Keratinocyte (primary cell): ENCODE data around the gene EMX1. TPM values are rescaled to one million over a fixed set of nuclear protein-coding genes. Genes with fewer than 3 reads are reported as not detected.

Experiments used
- DNase-seq: peaks from one replicate; pipeline ENCODE4 v3.0.0-alpha.2; 2011; ENCODE audit warnings: low read depth, missing footprints, low spot score
- FAIRE-seq: peaks from 2 replicates; lab custom pipeline; 2011; peaks lifted over from hg19 to GRCh38; lab: Jason Lieb, UNC
- H2AFZ ChIP-seq: 2 replicates; pipeline ENCODE4 v1.6.0; 2012; ENCODE audit warnings: low read length, control low read depth, inconsistent platforms; ENCODE audit not compliant: control insufficient read depth
- H3K27ac ChIP-seq: 2 replicates; pipeline ENCODE4 v1.5.1; 2011; ENCODE audit warnings: low read length; ENCODE audit not compliant: control insufficient read depth, insufficient read depth
- H3K27me3 ChIP-seq: 3 replicates; pipeline ENCODE4 v1.6.0; 2011; ENCODE audit warnings: low read length; ENCODE audit not compliant: control insufficient read depth, insufficient read depth; ENCODE audit errors: extremely low read depth
- H3K36me3 ChIP-seq, 2 experiments: 2 replicates in 1 of 2; 3 replicates in 1 of 2; pipeline ENCODE4 v1.5.1; 2011; ENCODE audit warnings: low read length in 2 of 2, mild to moderate bottlenecking in 1 of 2; ENCODE audit not compliant: control insufficient read depth in 2 of 2, insufficient read depth in 2 of 2; ENCODE audit errors: extremely low read depth in 1 of 2
- H3K4me1 ChIP-seq: 3 replicates; pipeline ENCODE4 v1.5.1; 2011; ENCODE audit warnings: low read length; ENCODE audit not compliant: control insufficient read depth, insufficient read depth; ENCODE audit errors: extremely low read depth
- H3K4me2 ChIP-seq: 3 replicates; pipeline ENCODE4 v1.6.0; 2011; ENCODE audit warnings: low read depth, low read length; ENCODE audit not compliant: control insufficient read depth, insufficient read depth; ENCODE audit errors: extremely low read depth
- H3K4me3 ChIP-seq, 3 experiments: fragments of 200-600 bp in 1 of 3; sonication (generic) in 1 of 3; 2 replicates in 2 of 3; 3 replicates in 1 of 3; pipeline ENCODE4 v1.5.1; 2011 to 2016; ENCODE audit warnings: low read length in 3 of 3, mild to moderate bottlenecking in 3 of 3, control low read depth in 2 of 3, inconsistent platforms in 1 of 3, low read depth in 1 of 3, mixed read lengths in 1 of 3, mixed run types in 1 of 3, moderate library complexity in 1 of 3; ENCODE audit not compliant: control insufficient read depth in 2 of 3, insufficient read depth in 2 of 3; ENCODE audit errors: extremely low read depth in 1 of 3
- H3K79me2 ChIP-seq: 2 replicates; pipeline ENCODE4 v1.6.0; 2012; ENCODE audit warnings: low read length; ENCODE audit not compliant: control insufficient read depth, insufficient read depth
- H3K9ac ChIP-seq: 3 replicates; pipeline ENCODE4 v1.6.0; 2011; ENCODE audit warnings: low read length; ENCODE audit not compliant: control insufficient read depth, insufficient read depth; ENCODE audit errors: extremely low read depth
- H3K9me1 ChIP-seq: 3 replicates; pipeline ENCODE4 v1.6.0; 2011; ENCODE audit warnings: low read length; ENCODE audit not compliant: control insufficient read depth, insufficient read depth; ENCODE audit errors: extremely low read depth
- H3K9me3 ChIP-seq: 2 replicates; pipeline ENCODE4 v1.5.1; 2012; ENCODE audit warnings: low read depth, low read length; ENCODE audit not compliant: control insufficient read depth
- H4K20me1 ChIP-seq: 3 replicates; pipeline ENCODE4 v1.6.0; 2011; ENCODE audit warnings: low read length; ENCODE audit not compliant: control insufficient read depth, insufficient read depth; ENCODE audit errors: extremely low read depth
- CTCF ChIP-seq, 3 experiments: IDR thresholded peaks in 1 of 3; conservative IDR thresholded peaks in 1 of 3; optimal IDR thresholded peaks in 1 of 3; 2 replicates in 2 of 3; 3 replicates in 1 of 3; pipeline versions ENCODE3 to v1.5.1; 2011; ENCODE audit warnings: low read length in 3 of 3, mild to moderate bottlenecking in 3 of 3, moderate library complexity in 2 of 3, control low read depth in 1 of 3, inconsistent platforms in 1 of 3; ENCODE audit not compliant: insufficient read depth in 2 of 3; ENCODE audit errors: extremely low read depth in 1 of 3
- EZH2 ChIP-seq: IDR thresholded peaks from one replicate; pipeline ENCODE4 v1.6.1; 2012; ENCODE audit warnings: inconsistent platforms, mild to moderate bottlenecking, low read length, moderate library complexity
- dilution Hi-C: fragments of 300-500 bp; cut with MboI; formaldehyde crosslinking; loops from one replicate; pipeline ENCODE4 v1.7.0; 2020; ENCODE audit warnings: low sequenced_read_pairs; ENCODE audit not compliant: extremely low pct_ligation_motif_present
- polyA plus RNA-seq, 5 experiments: library from polyadenylated mRNA; depleted of rRNA in 3 of 5; stranded (reverse) in 3 of 5; stranded (forward) in 1 of 5; unstranded in 1 of 5; fragments of >200 nt; gene quantifications; 1 replicate in 1 of 5; 2 replicates in 3 of 5; 3 replicates in 1 of 5; pipeline versions ENCODE4 v1.2.1 to v1.2.3, GENCODE V29; 2011 to 2012; ENCODE audit warnings: missing spikeins in 2 of 5, low read depth in 1 of 5, low replicate concordance in 1 of 5

The EMX1 gene
- polyA plus RNA-seq, 1 donor (not counting 4 experiments of a cell fraction or from before 2014, with no cell fraction given): not detected

DNA sequence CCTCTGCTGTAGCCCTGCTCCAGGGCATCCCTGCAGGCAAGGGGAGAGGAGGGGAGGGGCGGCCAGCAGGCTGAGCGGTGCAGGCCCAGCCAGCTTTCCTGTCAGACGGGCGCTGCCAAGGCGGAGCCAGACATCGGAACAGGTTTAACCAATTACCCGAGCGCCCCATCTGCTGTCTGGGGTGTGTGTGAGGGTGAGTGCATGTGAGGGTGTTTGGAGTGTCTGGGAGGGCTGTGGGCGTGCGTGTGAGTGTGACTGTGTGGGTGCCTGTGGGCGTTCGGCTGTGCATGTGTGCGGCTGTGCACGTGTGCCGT is 20.0 kb downstream of the EMX1 start:
- Histone ChIP-seq H4K20me1 (no peaks in the 10 kb centered on the region), H3K27me3 (peaks cover 33% of the 10 kb centered on the region), H3K79me2 (no peaks in the 10 kb centered on the region), H3K4me3 (no peak overlapping the region), H3K9ac (no peak overlapping the region), H3K36me3 (no peaks in the 10 kb centered on the region), H2AFZ (no peak overlapping the region), H3K9me1 (no peaks in the 10 kb centered on the region), H3K9me3 (no peaks in the 10 kb centered on the region), H3K27ac (no peak overlapping the region), H3K4me1 (peaks cover 13% of the 10 kb centered on the region), H3K4me2 (no peak overlapping the region)
- no peak for TF ChIP-seq EZH2
- FAIRE-seq: no peak
- no peak for DNase-seq
- dilution Hi-C loops: no loop called here

- no peaks in the 10 kb centered on the region for H3K36me3 ChIP-seq
- H3K4me1 ChIP-seq: peaks cover 13% of the 10 kb centered on the region
- DNase-seq (no peak), FAIRE-seq (no peak)
- no peak overlapping the region for H3K4me2 ChIP-seq
- H3K9me1 ChIP-seq: no peaks in the 10 kb centered on the region
- no peak overlapping the region for H2AFZ ChIP-seq
- TF ChIP-seq CTCF (optimal IDR thresholded peaks at IDR 0.05 in 1 of 3, IDR thresholded peaks at IDR 0.05 in 1 of 3, conservative IDR thresholded peaks at IDR 0.05 in 1 of 3; ENCODE audit: extremely low read depth in 1 of 3, insufficient read depth in 2 of 3, low read length in 3 of 3) (no peak), EZH2 (no peak)
- dilution Hi-C loops: no loop called here
- no peaks in the 10 kb centered on the region for H3K9me3 ChIP-seq
- peaks cover 33% of the 10 kb centered on the region for H3K27me3 ChIP-seq
- no peaks in the 10 kb centered on the region for H4K20me1 ChIP-seq
- H3K27ac ChIP-seq: no peak overlapping the region
- no peak overlapping the region for H3K4me3 ChIP-seq
- H3K79me2 ChIP-seq: no peaks in the 10 kb centered on the region
- H3K9ac ChIP-seq: no peak overlapping the region
These were observed 21.1 kb downstream of the EMX1 start for GRCh38 chr2:72938455-72938854.

DNA sequence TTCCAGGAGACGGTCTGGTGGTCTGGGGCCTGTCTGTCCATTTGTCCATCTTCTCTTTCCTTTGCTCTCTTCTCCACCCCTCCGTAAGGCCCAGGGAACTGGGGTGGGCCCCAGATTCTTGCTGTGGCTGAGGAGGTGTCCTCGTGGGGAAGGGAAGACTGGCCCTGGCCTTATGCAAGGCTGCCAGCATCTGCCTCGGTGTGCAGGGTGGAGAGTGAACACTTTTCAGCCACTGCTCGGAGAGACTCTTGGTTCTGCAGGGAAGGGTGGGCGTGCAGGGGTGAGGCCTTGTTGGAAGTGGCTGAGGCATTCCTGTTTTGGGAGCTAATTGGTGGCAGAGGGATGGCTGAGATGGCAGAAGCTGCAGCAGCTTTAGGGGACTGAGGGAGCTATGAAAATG is 23.0 kb downstream of the EMX1 start:
- H3K9me3 ChIP-seq: no peaks in the 10 kb centered on the region
- no peak for FAIRE-seq

More for the DNA sequence above, 23.0 kb downstream of the EMX1 start:
- H2AFZ ChIP-seq: no peak overlapping the region
- peaks cover 33% of the 10 kb centered on the region for H3K27me3 ChIP-seq
- no peak overlapping the region for H3K9ac ChIP-seq
- H3K4me2 ChIP-seq: no peak overlapping the region
- no peak for TF ChIP-seq CTCF (optimal IDR thresholded peaks at IDR 0.05 in 1 of 3, IDR thresholded peaks at IDR 0.05 in 1 of 3, conservative IDR thresholded peaks at IDR 0.05 in 1 of 3; ENCODE audit: extremely low read depth in 1 of 3, insufficient read depth in 2 of 3, low read length in 3 of 3)
- TF ChIP-seq EZH2: no peak
- H3K36me3 ChIP-seq: no peaks in the 10 kb centered on the region
- H3K4me3 ChIP-seq: no peak overlapping the region
- H3K4me1 ChIP-seq: peaks cover 1% of the 10 kb centered on the region
- no peak for DNase-seq
- no peaks in the 10 kb centered on the region for H3K9me1 ChIP-seq
- H3K79me2 ChIP-seq: no peaks in the 10 kb centered on the region
- H4K20me1 ChIP-seq: no peaks in the 10 kb centered on the region
- dilution Hi-C loops: no loop called here
- no peak overlapping the region for H3K27ac ChIP-seq
